Jurkat, Clone E6-1 (cell line): Measurements from ENCODE around the gene RTL10.

ENCODE experiments used
- DNase-seq: peaks from one replicate; pipeline ENCODE4 v3.0.0-alpha.2; 2011; ENCODE audit warnings: low read depth, low spot score
- H3K4me3 ChIP-seq: 2 replicates; pipeline ENCODE4 v1.5.1; 2011; ENCODE audit warnings: mild to moderate bottlenecking, low read length, control low read depth, moderate library complexity

RTL10 gene

DNA sequence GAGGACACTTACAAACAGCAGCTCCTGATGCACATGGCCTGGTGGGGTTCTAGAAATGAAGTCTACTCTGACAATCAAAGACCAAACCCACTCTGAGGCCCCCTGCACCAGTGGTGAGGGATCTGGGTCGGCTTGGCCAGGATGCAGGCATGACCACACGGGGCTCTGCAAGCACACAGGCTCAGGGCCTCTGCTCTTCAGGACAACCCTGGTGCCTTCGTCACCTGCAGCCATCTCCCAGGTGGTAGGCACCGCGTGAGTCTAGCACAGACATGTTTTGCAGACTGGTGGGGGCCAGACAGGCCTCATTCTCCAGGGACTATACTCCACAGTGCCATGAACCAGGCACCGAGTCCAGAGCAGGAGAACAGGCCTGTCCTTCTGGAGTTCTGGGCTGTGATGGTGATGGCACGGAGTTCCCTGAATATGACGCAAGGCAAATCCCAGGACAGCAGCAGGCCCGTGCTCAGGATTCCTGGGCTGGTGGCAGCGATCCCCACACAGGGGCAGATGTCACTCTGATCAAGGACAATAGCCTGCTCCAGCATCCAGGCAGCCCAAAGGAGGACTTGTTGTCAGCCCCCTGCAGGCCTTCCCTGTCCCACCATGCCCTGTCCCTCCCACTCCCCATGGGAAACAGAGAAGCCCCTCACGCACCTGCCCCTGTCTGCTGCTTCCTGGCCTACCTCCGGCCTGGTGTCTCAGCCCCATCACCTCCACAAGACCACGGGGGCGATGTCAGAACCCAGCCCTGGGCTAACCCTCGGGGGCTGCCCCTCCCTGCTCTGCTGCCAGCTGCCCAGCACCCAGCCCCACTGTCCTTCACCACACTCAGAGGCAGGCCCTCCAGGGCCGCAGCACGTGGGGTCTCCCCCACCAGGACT is 36.1 kb downstream of the RTL10 start:
- H3K4me3 ChIP-seq: no peak overlapping the region
- DNase-seq: no peak

DNA sequence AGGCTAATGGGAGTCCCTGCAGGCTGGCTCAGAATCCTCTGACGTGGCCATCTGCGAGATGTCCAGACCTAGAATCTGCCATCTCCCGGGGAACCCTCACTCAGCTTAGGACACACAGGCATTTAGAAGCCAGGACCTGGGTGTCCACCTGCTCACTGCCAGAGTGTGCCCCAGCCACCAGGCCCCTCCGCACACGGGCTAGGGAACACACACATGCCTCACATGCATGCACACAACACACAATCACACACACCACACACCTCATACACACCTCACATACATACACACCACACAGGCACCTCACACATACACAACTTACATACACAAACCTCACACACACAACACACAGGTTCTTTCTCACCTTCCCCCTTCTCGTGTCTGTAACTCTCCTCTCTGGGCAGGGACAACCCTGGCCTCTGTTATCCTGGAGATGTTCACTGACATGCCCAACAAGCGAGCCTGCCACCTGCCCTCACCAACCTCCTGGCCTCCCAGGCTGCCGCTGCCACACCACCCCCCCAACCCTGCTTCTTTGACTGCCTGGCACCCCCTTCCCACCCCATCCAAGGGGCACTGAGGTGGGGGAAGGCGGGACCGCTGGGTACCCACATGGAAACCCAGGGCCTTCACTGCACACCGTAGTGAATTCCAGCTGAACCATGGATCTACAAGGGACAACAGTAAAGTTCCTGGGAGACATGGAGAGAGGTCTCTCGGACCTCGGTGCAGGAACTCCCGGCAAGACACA is 38.1 kb downstream of the RTL10 start:
- no peak for DNase-seq
- no peak overlapping the region for H3K4me3 ChIP-seq

DNA sequence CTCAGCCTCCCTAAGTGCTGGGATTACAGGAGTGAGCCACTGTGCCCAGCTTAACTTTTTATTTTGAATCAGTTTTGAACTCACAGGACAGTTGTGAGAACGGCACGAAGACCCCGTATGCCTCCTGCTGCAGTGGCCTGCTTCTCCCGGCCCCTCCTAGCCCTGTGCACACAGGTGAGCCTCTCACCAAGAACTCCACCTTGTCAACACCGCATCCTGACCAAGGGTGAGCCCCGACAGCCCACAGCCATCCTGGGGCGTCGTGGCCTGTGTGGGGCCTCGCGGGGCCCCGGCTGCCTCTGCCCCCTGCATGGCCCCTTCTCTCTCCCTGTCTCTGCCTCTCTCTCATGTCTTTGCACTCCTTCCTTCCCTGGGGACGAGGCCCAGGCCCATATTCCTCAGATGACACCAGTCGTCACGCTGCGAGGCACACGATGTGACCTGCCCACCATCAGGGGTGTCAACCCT is 38.8 kb downstream of the RTL10 start:
- no peak overlapping the region for H3K4me3 ChIP-seq
- no peak for DNase-seq

DNA sequence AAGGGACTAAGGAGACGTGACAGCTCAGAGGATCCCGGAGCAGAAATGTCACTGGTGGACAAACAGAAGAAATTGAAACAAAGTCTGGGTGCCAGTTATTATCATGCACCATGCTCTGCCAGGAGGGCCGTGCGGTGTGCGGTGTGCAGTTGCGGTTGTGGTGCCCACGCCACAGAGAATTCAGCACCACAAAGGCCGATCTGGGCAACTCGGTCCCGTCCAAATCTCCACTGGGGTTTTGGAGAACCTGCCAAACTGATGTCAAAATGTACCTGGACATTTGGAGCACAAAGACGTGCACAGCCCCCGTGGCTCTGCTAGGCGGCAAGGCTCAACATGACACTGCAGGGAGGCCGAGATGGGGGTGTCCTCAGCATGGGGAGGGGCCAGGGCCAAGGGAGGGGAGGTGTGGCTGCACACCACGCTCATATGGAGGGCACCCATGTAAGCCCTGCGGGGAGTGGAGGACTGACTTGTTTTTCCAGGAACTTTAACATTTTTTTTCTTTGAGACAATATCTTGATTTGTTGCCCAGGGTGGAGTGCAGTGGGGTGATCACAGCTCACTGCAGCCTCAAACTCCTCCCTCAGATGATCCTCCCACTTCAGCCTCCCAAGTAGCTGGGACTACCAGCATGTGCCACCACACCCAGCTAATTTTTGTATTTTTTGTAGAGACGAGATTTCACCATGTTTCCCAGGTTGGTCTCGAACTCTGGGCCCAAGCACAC is 39.4 kb downstream of the RTL10 start:
- DNase-seq: no peak
- H3K4me3 ChIP-seq: no peak overlapping the region

DNA sequence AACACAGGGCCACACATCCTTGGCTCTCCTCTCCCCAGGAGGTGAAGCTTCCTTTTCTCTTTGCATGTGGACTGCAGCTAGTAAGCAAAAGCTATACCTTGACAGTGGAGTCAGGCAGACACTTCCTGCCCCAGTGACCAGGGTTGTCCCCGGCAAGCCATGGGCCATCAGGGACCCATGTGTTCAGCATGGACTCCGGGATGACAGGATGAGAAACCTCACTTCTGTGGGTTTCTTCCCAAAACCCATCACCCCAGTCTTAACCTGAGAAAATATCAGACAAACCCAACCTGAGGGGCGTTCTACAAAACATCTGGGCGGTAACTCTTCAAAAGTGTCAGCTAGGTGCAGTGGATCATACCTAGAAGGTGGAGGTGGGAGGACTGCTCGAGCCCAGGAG is 40.2 kb downstream of the RTL10 start:
- H3K4me3 ChIP-seq: no peak overlapping the region
- DNase-seq: no peak

DNA sequence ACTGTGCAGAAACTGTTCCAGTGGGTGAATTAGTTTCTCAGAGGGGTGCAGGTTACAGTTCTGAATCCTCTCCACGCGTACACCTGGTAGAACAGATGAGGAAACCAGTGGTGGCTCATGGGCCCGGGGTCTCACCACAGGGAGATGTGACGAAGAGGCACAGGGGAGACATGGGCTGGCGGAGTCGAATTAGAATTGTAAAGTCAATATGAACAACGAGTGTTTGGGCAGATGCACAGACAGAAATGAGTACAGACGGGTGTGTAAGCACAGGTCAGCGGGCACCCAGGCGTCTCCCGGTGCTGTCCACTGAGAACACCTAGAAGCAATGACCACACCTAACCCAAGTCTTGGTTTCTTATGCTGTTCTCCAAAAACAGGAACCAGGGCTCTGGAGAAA is 41.8 kb downstream of the RTL10 start:
- DNase-seq: no peak
- H3K4me3 ChIP-seq: no peak overlapping the region

DNA sequence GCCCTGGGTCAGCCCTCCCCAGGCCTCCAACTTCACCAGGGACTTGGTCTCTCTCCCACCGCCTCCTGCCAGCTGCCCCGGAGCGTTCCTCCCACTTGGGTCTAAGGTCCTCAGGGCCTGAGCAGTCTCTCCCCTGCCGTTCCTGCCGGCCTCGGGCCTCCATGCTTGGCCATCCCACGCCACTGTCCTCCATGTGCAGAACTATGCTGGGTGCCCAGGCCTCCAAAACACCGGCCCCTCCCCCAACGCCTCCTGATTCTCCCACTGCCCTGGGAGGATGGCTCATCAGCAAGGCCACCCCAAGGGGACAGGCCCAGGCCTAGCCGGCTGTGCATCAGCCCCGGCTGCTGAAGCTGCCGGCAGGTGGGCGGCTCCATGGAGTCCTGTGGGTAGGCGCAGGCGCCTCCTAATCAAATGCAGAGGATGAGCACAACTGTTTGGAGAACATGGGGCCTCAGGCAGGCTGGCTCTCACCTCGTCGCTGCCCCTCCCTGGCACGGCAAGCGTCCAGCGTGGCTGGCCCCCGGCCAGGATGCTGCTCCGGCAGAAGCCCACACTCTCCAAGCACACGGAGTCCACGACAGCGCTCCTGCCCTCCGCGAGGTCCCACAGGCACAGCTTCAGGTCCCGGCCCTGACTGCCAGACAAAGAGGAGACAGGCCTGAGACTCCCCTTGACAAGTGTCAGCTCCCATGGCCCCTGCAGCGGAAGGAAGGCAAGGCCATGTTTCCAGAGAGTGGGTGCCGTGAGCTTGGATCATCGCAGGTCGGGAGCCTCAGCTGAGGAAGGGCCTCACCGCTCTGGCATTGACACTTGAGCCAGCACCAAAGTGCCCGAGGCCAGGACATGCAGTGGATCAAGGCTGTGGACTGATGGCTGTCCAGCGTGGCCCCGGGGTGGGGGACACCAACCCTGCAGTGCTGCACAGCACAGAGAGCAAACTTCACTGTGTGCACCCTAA is 42.6 kb downstream of the RTL10 start:
- no peak for DNase-seq
- no peak overlapping the region for H3K4me3 ChIP-seq

DNA sequence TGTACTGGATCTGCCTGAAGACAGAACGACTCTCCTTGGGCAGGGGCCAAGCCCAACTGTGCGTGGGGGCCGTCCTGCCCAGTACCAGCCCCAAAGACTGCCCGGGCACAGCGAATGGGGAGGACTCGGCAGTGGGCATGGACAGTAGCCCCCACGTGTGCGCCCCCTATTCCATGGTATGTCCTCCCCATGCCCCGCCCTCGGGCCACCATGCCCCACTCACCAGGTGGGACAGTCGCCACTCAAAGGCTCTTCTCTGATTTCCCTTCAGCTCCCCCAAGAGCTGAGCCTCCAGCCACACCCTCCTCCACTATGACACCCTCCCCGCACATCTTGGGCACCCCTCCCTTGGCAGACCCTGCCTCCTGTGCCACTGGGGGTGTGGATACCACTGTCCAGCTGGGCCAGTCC is 43.5 kb downstream of the RTL10 start:
- DNase-seq: no peak
- H3K4me3 ChIP-seq: no peak overlapping the region

DNA sequence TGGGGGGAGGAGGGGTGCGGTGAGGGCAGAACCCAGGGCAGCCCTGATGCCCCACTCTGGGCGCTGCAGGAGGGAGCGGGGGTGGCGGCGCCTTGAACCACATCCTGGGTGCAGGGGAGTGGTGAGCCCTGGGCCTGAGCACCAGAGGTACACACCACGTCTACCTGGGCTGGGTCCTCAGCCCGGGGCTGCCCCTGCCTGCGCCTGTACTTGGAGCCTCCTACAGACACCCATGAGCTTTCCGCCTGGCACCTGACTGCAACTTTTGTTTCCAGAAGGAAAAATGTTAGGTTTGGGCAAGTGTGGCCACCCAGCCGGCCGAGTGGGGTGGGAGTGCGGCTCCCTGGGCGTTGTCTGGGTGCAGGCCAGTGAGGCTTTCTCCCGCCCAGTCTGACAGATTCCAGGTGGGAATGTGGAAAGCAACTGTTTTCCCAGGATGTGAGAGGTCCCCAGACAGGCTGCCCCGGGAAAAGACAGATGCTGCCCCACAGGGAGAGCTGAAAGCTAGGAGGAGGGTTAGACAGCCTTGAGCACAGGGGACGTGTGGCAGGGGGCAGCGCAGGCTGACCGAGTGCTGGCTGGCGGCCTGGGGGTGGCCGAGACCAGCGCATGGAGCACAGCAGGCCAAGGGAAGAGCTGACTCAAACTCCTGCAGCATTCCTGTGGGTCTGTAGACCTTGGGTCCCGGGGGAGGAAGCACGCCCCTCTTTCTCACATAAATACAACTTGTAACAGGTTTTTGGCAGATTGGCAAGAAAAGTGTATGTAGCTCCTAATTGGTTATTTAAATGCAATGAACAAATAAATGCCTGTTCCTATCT is 44.1 kb downstream of the RTL10 start:
- H3K4me3 ChIP-seq: no peak overlapping the region
- DNase-seq: no peak

DNA sequence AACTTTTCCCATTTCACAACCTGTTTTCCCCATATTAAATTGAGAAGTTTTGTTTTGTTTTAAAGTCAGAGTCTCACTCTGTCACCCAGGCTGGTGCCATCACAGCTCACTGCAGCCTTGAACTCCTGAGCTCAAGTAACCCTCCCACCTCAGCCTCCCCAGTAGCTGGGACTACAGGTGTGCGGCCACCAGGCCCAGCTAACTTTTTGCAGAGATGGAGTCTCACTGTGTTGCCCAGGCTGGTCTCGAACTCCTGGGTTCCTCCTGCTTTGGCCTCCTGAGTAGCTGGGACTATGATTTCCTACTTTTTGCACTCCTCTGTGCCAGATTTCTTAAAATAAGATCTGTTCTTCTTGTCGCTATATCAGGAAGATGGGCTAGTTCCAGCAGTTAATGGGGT is 44.9 kb downstream of the RTL10 start:
- no peak overlapping the region for H3K4me3 ChIP-seq
- no peak for DNase-seq

DNA sequence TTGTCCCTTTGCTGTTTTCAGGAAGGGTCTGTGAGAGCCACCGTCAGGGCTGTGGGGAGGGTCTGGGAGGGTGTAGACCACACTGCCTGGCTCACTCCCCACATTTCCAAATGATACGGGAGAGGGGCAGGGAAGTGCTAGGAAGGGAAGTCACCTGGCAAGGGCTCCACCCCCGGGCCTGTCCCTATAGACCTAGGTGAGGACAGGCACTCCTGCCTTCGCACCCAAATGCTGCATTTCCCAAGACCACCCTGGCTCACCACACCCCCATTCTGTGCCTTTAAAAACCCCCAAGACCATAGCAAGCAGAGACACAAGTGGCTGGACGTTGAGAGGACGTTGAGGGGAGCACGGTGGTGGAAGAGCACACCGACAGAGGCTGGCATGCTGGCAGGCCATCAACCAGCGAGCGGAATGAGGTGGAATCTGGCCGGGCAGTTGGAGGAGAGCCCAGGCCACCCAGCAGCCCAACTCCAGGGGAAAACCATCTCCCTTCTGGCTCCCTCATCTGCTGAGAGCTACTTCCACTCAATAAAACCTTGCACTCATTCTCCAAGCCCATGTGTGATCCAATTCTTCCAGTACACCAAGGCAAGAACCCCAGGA is 45.7 kb downstream of the RTL10 start:
- no peak for DNase-seq
- no peak overlapping the region for H3K4me3 ChIP-seq

DNA sequence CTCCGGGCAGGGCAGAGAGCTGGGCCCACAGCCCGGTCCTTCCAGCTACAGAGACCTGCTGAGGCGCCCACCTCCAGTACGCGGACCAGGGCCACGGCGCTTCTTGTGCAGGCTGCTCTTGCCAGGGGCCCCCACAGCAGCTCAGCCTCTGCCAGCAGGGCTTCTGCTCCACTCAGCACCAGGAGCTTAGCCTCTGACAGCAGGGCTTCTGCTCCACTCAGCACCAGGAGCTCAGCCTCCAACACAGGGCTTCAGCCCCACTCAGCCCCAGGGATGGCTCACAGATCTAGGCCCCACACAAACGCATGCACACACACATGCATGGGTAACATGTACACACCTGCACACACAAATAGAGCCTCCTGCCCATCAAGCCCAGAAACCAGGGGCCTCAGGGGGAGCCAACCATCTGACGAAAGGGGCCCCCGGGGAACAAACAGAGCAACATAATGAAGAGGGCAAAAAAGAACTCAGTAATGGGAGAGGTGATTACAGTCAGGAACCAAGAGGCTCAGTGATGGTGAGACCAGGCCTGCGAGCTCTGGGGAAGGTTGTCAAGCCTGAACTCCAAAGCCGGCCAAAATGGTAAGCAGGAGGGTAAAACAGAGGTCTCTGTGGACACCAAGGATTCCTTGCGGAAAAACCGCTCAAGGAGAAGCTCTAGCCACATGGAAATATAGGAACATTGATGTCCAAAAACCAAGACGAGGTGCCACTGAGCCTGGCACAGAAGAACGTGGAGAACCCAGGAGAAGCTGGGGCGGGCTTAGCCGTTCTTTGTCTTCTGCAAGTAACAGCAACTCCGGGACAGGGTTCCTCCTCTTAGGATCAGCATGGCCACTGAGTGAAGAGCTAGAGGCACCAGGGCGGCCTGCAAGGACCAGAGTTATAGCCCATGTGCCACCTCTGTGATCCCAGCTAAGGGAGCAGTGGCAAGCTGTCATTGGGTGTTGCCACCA is 46.5 kb downstream of the RTL10 start:
- DNase-seq: no peak
- no peak overlapping the region for H3K4me3 ChIP-seq

DNA sequence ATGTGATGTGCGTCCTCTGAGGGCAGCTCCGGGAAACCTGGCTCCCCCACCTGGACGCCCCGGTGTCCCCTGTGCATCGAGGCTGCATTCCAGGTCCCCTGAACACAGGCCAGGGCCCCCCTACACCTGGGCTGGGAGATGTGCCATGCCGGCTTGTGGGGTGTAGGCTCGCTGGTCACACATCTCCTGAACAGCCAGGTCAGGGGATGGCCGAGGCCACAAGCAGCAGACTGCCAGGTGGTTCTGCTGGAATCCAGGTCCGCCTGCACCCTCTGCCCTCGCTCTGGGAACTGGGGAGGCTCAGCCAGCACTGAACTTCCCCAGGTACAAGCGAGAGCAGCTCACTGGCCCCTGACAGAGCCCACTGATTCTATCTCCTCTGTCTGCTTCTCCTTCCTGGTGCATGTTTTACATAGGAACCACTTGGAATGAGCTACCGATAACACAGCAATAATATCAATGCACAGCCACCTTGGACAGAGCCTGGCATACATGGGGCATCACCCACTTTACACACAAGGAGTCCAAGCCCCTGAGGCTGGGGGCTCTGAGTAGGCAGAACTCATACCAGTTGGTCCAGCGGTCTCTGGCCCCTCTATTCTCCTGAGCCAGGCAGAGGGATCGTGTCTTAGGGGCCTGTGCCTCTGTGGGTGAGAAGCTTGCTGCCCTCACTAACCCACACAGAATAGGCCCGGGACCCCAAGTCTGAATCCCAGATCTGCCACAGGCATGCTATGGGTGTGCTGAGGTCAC is 47.3 kb downstream of the RTL10 start:
- no peak for DNase-seq
- H3K4me3 ChIP-seq: no peak overlapping the region

DNA sequence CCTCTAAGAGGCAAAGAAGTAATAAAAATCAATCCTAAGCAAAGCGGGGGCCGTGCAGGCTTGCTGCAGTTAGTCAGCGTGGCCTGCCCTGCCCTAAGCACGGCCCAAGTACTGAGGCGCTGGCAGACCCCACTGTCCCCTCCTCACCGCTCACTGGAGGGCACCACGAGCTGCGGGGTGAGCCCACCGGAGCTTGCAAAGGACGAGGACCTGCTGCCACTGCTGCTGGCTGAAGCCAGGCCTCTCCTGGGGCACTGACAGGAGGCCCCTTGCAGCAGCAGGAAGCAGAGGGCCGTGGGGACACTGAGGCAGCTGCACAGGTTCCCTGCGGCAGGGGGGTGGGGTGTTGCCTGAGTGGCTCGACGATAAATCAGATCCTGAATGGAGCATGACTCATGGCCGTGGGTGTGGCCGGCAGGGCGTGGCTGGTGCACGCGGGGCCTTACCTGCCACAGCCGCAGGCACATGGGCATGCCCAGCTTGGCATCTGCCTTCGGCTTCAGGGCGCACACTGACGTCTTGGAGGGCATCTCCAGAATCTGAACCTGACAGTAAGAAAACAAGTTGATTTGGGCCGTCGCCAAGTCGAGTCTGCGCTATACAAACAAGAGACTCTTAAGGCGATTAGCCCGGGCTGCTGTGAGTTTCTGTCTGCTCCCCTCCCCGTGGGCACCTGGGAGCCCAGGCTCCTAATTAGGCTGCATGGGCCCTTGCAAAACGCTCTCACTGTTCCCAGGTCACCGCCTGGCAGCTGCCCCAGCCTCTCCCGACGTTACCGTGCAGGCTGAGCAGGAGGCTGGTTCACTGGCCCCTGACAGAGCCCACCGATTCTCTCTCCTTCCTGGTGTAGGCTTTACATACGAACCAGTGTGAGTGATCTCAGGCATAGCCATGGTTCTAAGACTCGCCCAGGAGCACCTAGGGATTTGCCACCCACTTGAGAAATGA is 48.2 kb downstream of the RTL10 start:
- H3K4me3 ChIP-seq: no peak overlapping the region
- DNase-seq: no peak

DNA sequence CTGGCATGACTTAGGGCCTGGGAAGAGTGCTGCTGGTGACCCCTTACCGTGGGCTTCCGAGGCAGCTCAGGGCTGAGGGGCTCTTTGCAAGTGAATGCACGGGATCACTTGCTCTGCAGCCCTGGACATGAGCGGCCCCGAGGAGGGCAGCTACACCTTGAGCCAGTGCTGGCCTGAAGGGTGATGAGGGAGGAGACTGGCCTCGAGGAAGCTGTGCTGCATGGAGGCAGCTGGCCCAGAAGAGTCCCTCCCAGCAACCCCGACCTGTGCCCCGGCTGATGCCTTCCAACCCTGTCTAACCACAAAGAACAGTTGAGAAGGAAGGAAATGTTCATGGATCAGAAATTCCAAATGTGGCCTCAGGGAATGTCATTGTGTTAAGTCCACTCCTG is 48.9 kb downstream of the RTL10 start:
- no peak for DNase-seq
- H3K4me3 ChIP-seq: no peak overlapping the region
